CD4-positive, alpha-beta T cell treated with Interleukin-4 for 1 hour (primary cell): ENCODE results near the gene FANCD2OS.
"Not testable (repeated sequence)": the region's sequence is repeated elsewhere in the genome, so short reads cannot be mapped to it uniquely, and the experiment has no call there.

Experiments used
- DNase-seq, 2 donors: peaks; one replicate each; pipeline ENCODE4 v3.0.0-alpha.2; 2020 to 2022

The FANCD2OS gene, protein sequence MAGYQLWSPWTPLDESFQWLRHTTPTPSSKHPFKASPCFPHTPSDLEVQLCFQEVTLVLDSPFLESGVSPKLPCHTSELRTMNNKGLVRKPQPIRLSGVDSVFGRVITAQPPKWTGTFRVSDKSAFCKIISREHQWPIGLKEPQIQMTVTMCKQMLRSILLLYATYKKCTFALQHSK

GRCh38 chr3:10108091-10108490 lies at the start of gene FANCD2OS:
Gene FANCD2OS, minus strand, starts transcription at chr3:10108255. Its CDS starts 3,481 bp downstream, at chr3:10104774.
- DNase-seq = no peak

DNA sequence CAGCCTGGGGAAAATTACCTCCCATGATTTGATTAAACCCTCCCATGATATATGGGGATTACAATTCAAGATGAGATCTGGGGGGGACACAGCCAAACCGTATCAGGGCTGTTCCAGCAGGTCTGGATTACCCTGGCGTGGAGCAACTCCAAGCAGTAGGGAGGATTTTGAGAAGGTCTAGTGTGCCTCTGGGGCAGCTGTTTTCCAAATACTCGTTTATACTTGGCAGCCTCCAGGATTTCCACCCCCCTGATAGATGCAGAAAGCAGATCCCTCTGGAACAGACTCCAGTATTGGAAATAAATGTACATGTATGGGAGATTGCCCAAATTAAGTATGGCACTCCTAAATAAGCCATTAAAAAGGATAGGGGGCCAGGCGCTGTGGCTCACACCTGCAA lies 49.0 kb upstream of the FANCD2OS start:
- DNase-seq = no peak

GRCh38 chr3:10155658-10156057 lies 47.6 kb upstream of the FANCD2OS start:
- DNase-seq = no peak

DNA sequence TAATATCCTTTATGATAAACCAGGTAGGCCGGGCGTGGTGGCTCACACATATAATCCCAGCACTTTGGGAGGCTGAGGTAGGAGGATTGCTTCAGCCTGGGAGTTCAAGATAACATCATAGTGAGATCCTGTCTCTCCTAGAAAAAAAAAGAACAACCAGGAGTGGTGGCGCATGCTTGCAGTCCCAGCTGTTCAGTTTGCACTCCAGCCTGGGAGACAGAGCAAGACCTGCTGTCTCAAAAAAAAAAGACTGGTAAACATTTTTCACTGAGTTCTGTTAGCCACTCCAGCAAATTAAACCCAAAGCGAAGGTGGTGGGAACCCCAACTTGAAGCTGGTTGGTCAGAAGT lies 47.0 kb upstream of the FANCD2OS start:
- DNase-seq = no peak

GRCh38 chr3:10154335-10155122 lies 46.5 kb upstream of the FANCD2OS start:
- no peak for DNase-seq

DNA sequence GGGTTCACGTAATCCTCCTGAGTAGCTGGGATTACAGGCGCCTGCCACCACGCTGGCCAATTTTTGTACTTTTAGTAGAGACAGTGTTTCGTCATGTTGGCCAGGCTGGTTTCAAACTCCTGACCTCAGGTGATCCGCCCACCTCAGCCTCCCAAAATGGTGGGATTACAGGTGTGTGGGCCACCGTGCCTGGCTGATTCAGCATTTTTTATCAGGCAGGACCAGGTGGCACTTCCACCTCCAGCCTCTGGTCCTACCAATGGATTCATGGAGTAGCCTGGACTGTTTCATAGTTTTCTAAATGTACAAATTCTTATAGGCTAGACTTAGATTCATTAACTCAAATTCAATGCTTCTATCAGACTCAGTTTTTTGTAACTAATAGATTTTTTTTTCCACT lies 42.9 kb upstream of the FANCD2OS start:
- DNase-seq = no peak

GRCh38 chr3:10149226-10149625 lies 41.2 kb upstream of the FANCD2OS start:
- DNase-seq = no peak

GRCh38 chr3:10145685-10146084 lies 37.6 kb upstream of the FANCD2OS start:
- DNase-seq = no peak

GRCh38 chr3:10142707-10143560 lies 34.9 kb upstream of the FANCD2OS start:
- DNase-seq = peak in 1 of 2 donors; percentile 20

DNA sequence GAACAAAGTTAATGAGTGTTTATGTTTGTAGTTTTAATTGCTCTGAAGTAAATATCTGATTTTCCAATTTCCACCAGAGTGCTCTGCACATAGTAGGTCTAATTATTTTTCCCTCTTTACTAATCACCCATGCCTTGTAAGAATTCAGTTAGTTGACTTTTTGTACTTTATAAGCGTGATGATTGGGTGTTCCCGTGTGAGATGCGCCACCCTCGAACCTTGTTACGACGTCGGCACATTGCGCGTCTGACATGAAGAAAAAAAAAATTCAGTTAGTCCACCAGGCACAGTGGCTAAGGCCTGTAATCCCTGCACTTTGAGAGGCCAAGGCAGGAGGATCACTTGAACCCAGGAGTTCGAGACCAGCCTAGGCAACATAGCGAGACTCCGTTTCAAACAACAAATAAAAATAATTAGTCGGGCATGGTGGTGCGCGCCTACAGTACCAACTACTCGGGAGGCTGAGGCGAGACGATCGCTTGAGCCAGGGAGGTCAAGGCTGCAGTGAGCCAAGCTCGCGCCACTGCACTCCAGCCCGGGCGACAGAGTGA lies 33.0 kb upstream of the FANCD2OS start:
- no peak for DNase-seq

GRCh38 chr3:10137178-10137577 lies 29.1 kb upstream of the FANCD2OS start:
- DNase-seq = no peak

GRCh38 chr3:10136426-10137005 lies 28.5 kb upstream of the FANCD2OS start:
- no peak for DNase-seq

- DNase-seq = not testable (repeated sequence)
Measured at GRCh38 chr3:10135872-10136271, 27.8 kb upstream of the FANCD2OS start.

DNA sequence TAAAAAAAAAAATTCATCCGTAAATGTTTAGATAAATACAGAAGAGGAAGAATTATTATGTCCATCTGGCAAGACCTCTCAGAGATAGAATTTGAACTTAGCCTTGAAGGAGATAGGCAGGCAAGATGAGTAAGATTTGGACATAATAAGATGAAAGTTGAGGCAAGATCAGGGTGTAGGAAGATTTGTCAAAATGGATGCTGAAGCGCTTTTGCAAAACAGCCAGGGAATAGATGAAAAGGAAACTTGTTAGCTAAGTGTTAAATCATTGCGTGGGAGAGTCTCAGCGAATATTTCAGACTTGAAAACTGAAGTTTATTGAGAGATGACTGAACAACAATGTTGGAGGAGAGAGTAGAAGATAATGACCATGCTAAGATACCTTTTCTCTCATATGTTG lies 14.7 kb upstream of the FANCD2OS start:
- DNase-seq = no peak

DNA sequence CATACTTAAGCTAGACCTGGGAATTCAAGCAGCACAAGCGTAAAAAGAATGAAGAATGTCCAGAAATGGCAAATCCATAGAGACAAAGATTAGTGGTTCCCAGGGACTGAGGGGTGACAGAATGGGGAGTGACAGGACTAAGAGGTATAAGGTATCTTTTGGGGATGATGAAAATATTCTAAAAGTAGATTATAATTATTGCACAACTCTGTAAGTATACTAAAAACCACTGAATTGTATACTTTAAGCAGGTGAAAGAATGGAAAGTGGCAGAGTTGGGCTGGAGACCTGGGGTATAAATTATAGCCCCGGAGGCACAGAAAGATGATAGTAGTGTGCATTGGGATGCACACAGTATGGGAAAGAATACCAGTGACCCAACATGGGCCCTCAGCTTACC lies 13.0 kb upstream of the FANCD2OS start:
- DNase-seq = no peak

DNA sequence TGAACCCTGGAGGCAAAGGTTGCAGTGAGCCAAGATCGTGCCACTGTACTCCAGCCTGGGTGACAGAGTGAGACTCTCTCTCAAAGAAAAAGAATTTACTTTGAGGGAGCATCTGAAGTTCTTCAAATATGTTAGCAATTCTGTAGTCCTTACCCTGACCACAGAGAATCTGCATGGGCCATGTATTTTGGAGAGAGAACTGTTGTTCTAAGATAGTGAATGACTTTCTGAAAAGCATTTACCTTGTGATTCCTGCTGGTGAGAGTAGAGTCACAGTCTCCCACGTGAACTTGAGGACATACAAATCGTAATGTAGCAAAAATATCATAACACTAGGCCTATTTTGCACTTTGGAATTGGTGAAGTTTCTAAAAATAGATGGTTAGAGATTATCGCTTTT lies 11.3 kb upstream of the FANCD2OS start:
- DNase-seq = no peak

- no peak for DNase-seq
Measured at GRCh38 chr3:10116928-10117327, 8.9 kb upstream of the FANCD2OS start.

GRCh38 chr3:10116138-10116460 lies 8.0 kb upstream of the FANCD2OS start:
- peak; percentile 11 to 27 for DNase-seq

- DNase-seq = peak; percentile 95 to 96
Measured at GRCh38 chr3:10115326-10116137, 7.5 kb upstream of the FANCD2OS start, which contains the start of gene BRK1. Gene BRK1, plus strand, starts transcription at chr3:10115675. Its CDS starts 27 bp downstream, at chr3:10115702.

GRCh38 chr3:10106919-10107318 lies 1.1 kb downstream of the FANCD2OS start:
- no peak for DNase-seq

DNA sequence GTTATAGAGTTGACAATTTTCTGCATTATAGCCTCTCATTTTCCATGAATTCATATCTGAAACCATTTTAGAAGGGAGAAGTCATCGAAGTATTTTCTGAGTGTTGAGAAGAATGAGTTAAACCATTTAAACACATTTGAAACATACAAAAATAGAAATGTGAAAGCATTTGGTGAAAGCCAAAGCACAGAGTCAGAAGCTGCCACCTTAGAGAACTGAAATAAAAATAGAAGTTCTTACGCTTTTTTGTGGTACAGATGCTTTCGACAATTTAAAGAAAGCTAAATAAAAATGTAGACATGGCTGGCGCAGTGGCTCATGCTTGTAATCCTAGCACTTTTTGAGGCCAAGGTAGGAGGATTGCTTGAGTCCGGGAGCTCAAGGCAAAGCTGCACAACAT lies 9.0 kb downstream of the FANCD2OS start:
- DNase-seq = no peak

- no peak for DNase-seq
Measured at GRCh38 chr3:10093678-10094077, 14.4 kb downstream of the FANCD2OS start.
